Sigmoid colon (tissue), 4 donors: ENCODE measurements around the gene SAPCD1.

Experiments
- CTCF ChIP-seq, 4 experiments: fragments of 450-650 bp in 3 of 4; fragments of 200-600 bp in 1 of 4; IDR thresholded peaks; one replicate each; pipeline ENCODE4 v1.5.1; 2016 to 2019; ENCODE audit warnings: antibody characterized with exemption in 4 of 4, mild to moderate bottlenecking in 3 of 4, moderate library complexity in 2 of 4
- POLR2A ChIP-seq, 2 donors: fragments of 450-650 bp; IDR thresholded peaks; one replicate each; pipeline ENCODE4 v1.6.1; 2016; ENCODE audit warnings: antibody characterized with exemption in 2 of 2, mild to moderate bottlenecking in 2 of 2, moderate library complexity in 2 of 2
- POLR2AphosphoS5 ChIP-seq, 4 donors: sonication (generic); formaldehyde crosslinking; IDR thresholded peaks; one replicate each; pipeline ENCODE4 v1.6.1; 2017; ENCODE audit warnings: antibody characterized with exemption in 4 of 4

GRCh38 chr6:31725502-31726350, 36.7 kb upstream of the SAPCD1 start:
- TF ChIP-seq CTCF (IDR thresholded peaks at IDR 0.05) = no peak
- TF ChIP-seq POLR2AphosphoS5 (IDR thresholded peaks at IDR 0.05) = no peak
- no peak for TF ChIP-seq POLR2A (IDR thresholded peaks at IDR 0.05)
